Articular chondrocyte of knee joint (primary cell): ENCODE measurements around the gene SPATA20. TPM values are rescaled to one million over a fixed set of nuclear protein-coding genes. Genes with fewer than 3 reads are reported as not detected.

ENCODE experiments used
- total RNA-seq: library from RNA; depleted of rRNA; stranded (reverse); fragments of >200 nt; gene quantifications from 2 replicates; pipeline ENCODE4 v1.2.3, GENCODE V29; 2012

The SPATA20 gene
- 86.2 and 95.6 TPM in 2 replicates for total RNA-seq

DNA sequence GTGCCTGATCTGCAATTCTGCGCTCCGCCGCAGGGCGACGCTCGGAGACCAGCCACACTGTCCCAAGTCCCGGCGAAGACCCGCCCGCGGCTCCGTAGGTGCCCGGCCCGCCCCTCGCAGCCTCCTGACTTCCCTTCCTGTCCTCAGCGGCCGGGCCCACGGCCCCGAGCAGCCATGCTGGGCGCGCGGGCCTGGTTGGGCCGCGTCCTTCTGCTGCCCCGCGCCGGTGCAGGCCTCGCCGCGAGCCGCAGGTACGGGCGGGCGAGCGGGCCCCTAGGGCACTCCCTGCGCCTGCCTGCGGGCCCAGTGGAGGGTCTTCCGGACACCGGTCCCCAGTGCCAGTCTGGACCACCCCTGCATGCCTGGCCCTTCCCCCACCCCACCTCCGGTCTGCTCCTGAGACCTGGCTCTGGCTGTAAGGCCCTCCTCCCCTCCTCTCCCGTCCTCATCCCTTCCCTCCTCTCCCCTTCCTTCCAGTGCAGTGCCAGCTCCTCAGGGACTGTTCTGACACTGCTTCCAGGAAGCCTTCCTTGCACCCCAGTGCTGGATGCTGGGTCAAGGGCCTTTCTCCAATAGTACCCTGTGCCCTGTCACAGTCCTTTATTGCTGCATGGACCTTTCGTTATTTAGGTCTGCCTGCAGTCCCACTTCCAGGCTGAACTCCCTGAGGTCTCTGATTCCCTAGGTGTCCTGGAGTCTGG, at the start of gene SPATA20:
Gene SPATA20 (plus strand): TSS at position 140 of the 701 bp plus-strand sequence. CDS start 35 bp downstream, at position 175.

DNA sequence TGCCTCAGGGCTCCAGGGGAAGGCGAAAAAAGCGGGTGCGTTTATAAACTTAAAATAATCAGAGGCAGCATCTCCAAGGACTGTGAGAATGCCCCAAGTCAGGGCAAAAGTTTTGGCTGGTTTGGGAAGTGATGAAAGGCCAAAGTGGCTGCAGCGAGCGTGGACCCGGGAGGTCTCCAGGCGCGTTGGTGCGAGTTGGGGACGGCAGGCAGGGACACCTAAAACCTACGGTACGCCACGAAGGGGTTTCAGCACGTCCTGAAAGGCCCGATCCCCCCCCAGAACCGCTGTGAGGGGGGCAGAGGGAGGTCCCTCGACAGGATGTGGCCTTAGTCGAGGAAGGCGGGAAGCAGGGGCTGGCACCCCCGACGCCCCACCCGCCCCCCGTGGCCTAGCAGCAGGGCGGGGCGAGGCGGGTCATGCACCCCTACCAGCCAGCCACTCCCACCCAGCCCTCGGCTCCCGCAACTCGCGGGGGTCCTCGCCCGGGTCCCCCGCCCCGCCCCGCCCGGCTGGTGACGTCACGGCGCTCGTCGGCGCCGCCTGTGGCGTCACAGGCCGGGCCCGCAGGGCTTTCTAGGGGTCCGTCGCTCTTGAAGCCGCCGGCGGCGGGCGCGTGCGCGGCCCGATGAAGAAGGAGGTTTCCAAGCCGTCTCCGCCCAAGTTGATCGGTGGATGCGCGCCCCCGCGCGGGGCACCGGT, 39.0 kb upstream of the SPATA20 start, which contains the start of gene MYCBPAP:
Gene MYCBPAP (plus strand): TSS at position 569 of the 702 bp plus-strand sequence. CDS start 236 bp downstream, outside the sequence.

GRCh38 chr17:50532452-50533024, 14.4 kb upstream of the SPATA20 start, which contains the start of gene EPN3:
EPN3 (plus strand) TSS chr17:50532735; CDS start chr17:50536557, 3,822 bp downstream.

GRCh38 chr17:50560185-50560824, 13.3 kb downstream of the SPATA20 start, which contains the start of gene CACNA1G:
CACNA1G (plus strand) TSS chr17:50560715; CDS start chr17:50561460, 745 bp downstream.

Other genes with a start within 250 kb of the SPATA20 start
- gene XYLT2, start 201.0 kb upstream of the SPATA20 start, total RNA-seq = 30.9 and 31.8 TPM in 2 replicates
- 61.0 and 64.1 TPM in 2 replicates for gene MRPL27, start 174.0 kb upstream of the SPATA20 start, total RNA-seq
- gene EME1, start 173.9 kb upstream of the SPATA20 start, total RNA-seq = 3.0 and 3.1 TPM in 2 replicates
- gene LRRC59, start 149.7 kb upstream of the SPATA20 start, total RNA-seq = 139 and 158 TPM in 2 replicates
- gene ACSF2, start 121.0 kb upstream of the SPATA20 start, total RNA-seq = 16.6 and 17.2 TPM in 2 replicates
- gene CHAD, start 78.3 kb upstream of the SPATA20 start, total RNA-seq = not detected in 2 replicates
- gene RSAD1, start 68.3 kb upstream of the SPATA20 start, total RNA-seq = 17.4 and 18.3 TPM in 2 replicates
- gene MYCBPAP, start 38.7 kb upstream of the SPATA20 start, total RNA-seq = 1.8 and 2.5 TPM in 2 replicates
- gene EPN3, start 14.4 kb upstream of the SPATA20 start, total RNA-seq = not detected in 2 replicates
- 1.1 and 1.3 TPM in 2 replicates for gene CACNA1G, start 13.5 kb downstream of the SPATA20 start, total RNA-seq
- gene ABCC3, start 87.7 kb downstream of the SPATA20 start, total RNA-seq = 25.2 and 25.9 TPM in 2 replicates
- gene ANKRD40, start 160.7 kb downstream of the SPATA20 start, total RNA-seq = 51.2 and 52.3 TPM in 2 replicates
- gene LUC7L3, start 172.4 kb downstream of the SPATA20 start, total RNA-seq = 28.4 and 31.5 TPM in 2 replicates
- gene ANKRD40CL, start 220.3 kb downstream of the SPATA20 start, total RNA-seq = not detected in 2 replicates